Panc1 (cell line): Measurements from ENCODE around the gene VKORC1. TPM values are rescaled to one million over a fixed set of nuclear protein-coding genes. Genes with fewer than 3 reads are reported as not detected.

Experiments
- ATAC-seq: fragments of 200-7000 bp; cut with Tn5 transposase; 2 replicates; pipeline ENCODE4 v1.9.1; 2020; ENCODE audit warnings: mild to moderate bottlenecking, moderate library complexity
- BruUV-seq: library from RNA; stranded (reverse); fragments of 400-500 nt; replicated peaks from 2 replicates; lab custom pipeline; 2021; lab: Mats Ljungman, UMichigan
- CTCF ChIA-PET: fragments of 300-600 bp; sonication (Branson Sonifier 250); formaldehyde crosslinking; loops from one replicate; lab custom pipeline; 2022; ENCODE audit warnings: antibody characterized with exemption; lab: Charles Lee
- POLR2A ChIA-PET: fragments of 300-600 bp; sonication (Branson Sonifier 250); formaldehyde crosslinking; loops from one replicate; lab custom pipeline; 2022; ENCODE audit warnings: antibody characterized with exemption; lab: Charles Lee
- DNase-seq: peaks from one replicate; pipeline ENCODE4 v3.0.0-alpha.2; 2010; ENCODE audit warnings: low read depth, low spot score
- H3K27ac ChIP-seq: 2 replicates; pipeline ENCODE4 v1.5.1; 2011; ENCODE audit warnings: mild to moderate bottlenecking, low read length, inconsistent platforms
- H3K27me3 ChIP-seq: fragments of 200-500 bp; sonication (Bioruptor generic); 2 replicates; pipeline ENCODE4 v1.6.0; 2014; ENCODE audit warnings: low read length, inconsistent platforms; ENCODE audit not compliant: control insufficient read depth, insufficient read depth
- H3K36me3 ChIP-seq: fragments of 200-500 bp; sonication (Bioruptor generic); 2 replicates; pipeline ENCODE4 v1.5.1; 2014; ENCODE audit warnings: inconsistent platforms, mild to moderate bottlenecking, low read length, moderate library complexity; ENCODE audit not compliant: control insufficient read depth, insufficient read depth
- H3K4me1 ChIP-seq: 2 replicates; pipeline ENCODE4 v1.5.1; 2011; ENCODE audit warnings: inconsistent platforms, mild to moderate bottlenecking, low read length, moderate library complexity; ENCODE audit not compliant: control insufficient read depth, insufficient read depth
- H3K4me3 ChIP-seq, 2 experiments: 2 replicates each; pipeline ENCODE4 v1.5.1; 2011 to 2012; ENCODE audit warnings: low read depth in 2 of 2, low read length in 2 of 2, mild to moderate bottlenecking in 2 of 2, inconsistent platforms in 1 of 2, moderate library complexity in 1 of 2
- H3K9me3 ChIP-seq: fragments of 200-500 bp; sonication (Bioruptor generic); 2 replicates; pipeline ENCODE4 v1.5.1; 2014; ENCODE audit warnings: low read depth, mild to moderate bottlenecking, inconsistent platforms, low read length, moderate library complexity; ENCODE audit not compliant: control insufficient read depth, insufficient read depth
- CTCF ChIP-seq: fragments of 450-650 bp; IDR thresholded peaks from 2 replicates; pipeline ENCODE4 v1.5.1; 2017; ENCODE audit warnings: mild to moderate bottlenecking
- POLR2AphosphoS5 ChIP-seq: IDR thresholded peaks from 2 replicates; pipeline ENCODE4 v1.6.1; 2012; ENCODE audit warnings: mild to moderate bottlenecking, low read depth, low read length, moderate library complexity
- SIN3A ChIP-seq: IDR thresholded peaks from 2 replicates; pipeline ENCODE4 v1.6.1; 2012; ENCODE audit warnings: low read depth, mild to moderate bottlenecking, low read length, moderate library complexity, borderline replicate concordance; ENCODE audit not compliant: insufficient read depth
- TCF7L2 ChIP-seq: IDR thresholded peaks from 2 replicates; pipeline ENCODE4 v1.6.1; 2011; ENCODE audit warnings: mild to moderate bottlenecking, low read depth, low read length, inconsistent platforms
- in situ Hi-C: cut with HindIII; loops from 2 replicates; pipeline ENCODE4 v1.10.0; 2016; ENCODE audit warnings: low sequenced_read_pairs, low pct_unique_long_range_greater_than_20kb
- intact Hi-C: fragments of 100-400 bp; cut with micrococcal nuclease; formaldehyde crosslinking; loops from one replicate; pipeline ENCODE4 v1.10.0; 2022; ENCODE audit not compliant: unreplicated experiment
- total RNA-seq: library from RNA; stranded (reverse); gene quantifications from one replicate; pipeline ENCODE4 v1.2.1, GENCODE V29; 2021; ENCODE audit not compliant: unreplicated experiment
- TF ChIP-seq, protein P1 (sequence below), 2 experiments: IDR thresholded peaks; 2 replicates each; pipeline ENCODE4 v1.6.1; 2011 to 2012; ENCODE audit warnings: low read depth in 2 of 2, control low read depth in 1 of 2, low read length in 1 of 2, mild to moderate bottlenecking in 1 of 2, moderate library complexity in 1 of 2; ENCODE audit not compliant: insufficient read depth in 1 of 2

Gene VKORC1
- total RNA-seq, 1 experiment from 2014 or later = 109 TPM

DNA sequence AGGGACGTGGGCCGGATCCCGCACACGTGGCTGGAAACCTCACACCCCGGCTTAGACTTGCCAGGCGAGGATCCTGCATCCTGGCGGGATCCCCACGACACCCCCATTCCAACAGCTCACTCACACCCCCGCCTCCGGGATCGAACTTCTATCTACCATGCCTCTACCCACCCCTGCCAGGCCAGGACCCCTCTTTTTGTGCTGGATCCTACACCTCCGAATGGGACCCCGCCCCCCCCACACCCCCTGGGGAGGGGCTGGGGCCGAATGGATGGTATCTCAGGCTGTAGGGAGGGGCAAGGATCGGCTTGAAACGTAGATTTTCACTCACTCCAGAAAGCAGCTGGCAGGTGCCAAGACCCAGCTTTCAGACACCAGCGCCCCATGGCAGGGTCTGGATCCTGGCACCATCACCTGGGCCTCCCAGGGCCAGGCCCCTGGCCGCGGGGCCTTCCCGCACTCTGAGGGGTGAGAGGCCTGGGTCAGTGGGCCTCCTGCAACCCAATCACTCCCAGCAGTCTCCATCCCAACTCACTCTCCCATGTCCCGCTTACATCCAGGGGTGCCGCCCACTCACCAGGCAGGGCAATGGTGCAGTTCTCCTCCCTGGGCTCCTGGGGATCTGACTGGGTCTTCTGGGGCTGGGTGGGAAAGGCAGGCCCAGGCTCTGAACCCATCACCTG lies 48.6 kb upstream of the VKORC1 start:
- Histone ChIP-seq H3K36me3 (no peaks in the 10 kb centered on the region), H3K4me3 (peak overlapping the region; percentile 40 to 43), H3K27me3 (no peaks in the 10 kb centered on the region), H3K9me3 (no peaks in the 10 kb centered on the region), H3K4me1 (peaks cover 16% of the 10 kb centered on the region), H3K27ac (0 out of 2 replicates have a peak overlapping the region, but pooled peaks have one; percentile 34)
- CTCF ChIA-PET = interaction anchor here (0.5 to 1.4 kb wide), 6 partner anchors 10 to 190 kb away, joined by 3 to 12 read pairs (median 3); no protein-coding TSS in a partner anchor
- in situ Hi-C loops = no loop called here
- TF ChIP-seq SIN3A = no peak
- no peak for TF ChIP-seq CTCF
- TF ChIP-seq POLR2AphosphoS5 = no peak
- TF ChIP-seq, protein P1, sequence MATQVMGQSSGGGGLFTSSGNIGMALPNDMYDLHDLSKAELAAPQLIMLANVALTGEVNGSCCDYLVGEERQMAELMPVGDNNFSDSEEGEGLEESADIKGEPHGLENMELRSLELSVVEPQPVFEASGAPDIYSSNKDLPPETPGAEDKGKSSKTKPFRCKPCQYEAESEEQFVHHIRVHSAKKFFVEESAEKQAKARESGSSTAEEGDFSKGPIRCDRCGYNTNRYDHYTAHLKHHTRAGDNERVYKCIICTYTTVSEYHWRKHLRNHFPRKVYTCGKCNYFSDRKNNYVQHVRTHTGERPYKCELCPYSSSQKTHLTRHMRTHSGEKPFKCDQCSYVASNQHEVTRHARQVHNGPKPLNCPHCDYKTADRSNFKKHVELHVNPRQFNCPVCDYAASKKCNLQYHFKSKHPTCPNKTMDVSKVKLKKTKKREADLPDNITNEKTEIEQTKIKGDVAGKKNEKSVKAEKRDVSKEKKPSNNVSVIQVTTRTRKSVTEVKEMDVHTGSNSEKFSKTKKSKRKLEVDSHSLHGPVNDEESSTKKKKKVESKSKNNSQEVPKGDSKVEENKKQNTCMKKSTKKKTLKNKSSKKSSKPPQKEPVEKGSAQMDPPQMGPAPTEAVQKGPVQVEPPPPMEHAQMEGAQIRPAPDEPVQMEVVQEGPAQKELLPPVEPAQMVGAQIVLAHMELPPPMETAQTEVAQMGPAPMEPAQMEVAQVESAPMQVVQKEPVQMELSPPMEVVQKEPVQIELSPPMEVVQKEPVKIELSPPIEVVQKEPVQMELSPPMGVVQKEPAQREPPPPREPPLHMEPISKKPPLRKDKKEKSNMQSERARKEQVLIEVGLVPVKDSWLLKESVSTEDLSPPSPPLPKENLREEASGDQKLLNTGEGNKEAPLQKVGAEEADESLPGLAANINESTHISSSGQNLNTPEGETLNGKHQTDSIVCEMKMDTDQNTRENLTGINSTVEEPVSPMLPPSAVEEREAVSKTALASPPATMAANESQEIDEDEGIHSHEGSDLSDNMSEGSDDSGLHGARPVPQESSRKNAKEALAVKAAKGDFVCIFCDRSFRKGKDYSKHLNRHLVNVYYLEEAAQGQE (IDR thresholded peaks at IDR 0.05; ENCODE audit: insufficient read depth in 1 of 2, low read depth in 2 of 2, low read length in 1 of 2) = no peak
- no peak for TF ChIP-seq TCF7L2
- POLR2A ChIA-PET = interaction anchor here (1.4 kb wide), 1 partner anchor 26 kb away, joined by 9 read pairs; the partner anchor contains the start of gene KAT8
- no peak for ATAC-seq
- no peak for DNase-seq
- BruUV-seq = no TSS peak
- intact Hi-C loops = no loop called here

DNA sequence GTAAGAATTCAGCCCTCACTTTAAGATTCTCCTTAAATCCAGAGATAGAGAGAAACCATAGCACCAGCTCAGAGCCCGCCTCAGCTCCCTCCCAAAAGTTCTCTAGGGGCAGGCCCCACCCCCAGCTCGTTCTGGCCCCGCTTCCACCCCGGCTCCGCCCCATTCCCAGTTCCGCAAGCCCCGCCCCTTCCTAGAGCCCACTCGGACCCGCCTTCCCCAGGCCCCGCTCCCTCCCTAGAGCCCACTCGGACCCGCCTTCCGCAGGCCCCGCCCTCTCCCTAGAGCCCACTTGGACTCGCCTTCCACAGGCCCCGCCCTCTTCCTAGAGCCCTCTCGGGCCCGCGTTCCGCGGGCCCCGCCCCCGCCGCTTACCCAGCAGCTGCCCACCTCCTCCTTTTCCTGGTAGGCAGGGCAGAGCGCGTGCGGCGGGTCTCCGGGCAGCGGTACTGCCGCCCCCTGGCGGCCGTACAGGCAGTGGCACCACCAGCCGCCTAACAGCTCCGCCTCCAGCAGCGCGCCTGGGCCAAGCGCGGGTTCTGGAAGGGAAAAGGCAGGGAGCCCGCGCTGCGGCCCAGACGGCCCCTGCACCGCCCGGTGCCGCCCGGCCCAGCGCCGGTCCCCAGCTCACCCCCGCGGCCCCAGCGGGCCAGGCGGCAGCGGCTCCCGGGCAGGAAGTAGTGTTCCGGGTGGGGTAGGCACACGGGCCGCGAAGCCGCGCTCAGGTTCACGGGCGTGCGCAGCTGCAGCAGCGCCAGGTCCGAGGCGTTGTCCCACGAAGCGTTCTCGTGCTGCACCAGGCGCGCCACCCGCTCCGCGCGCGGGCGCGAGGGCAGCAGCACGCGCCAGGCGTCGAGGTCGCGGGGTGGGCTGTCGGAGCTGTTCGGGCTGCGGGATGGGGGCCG lies 47.8 kb upstream of the VKORC1 start:
- in situ Hi-C loops (no loop called here), intact Hi-C loops (no loop called here)
- no TSS peak for BruUV-seq
- ChIA-PET POLR2A (interaction anchor here (0.7 to 1.4 kb wide), 5 partner anchors 15 to 354 kb away, joined by 3 to 9 read pairs (median 4); partner anchors contain the start of genes FUS and KAT8), CTCF (interaction anchor here (0.5 to 1.4 kb wide), 23 partner anchors 9 to 739 kb away, joined by 3 to 12 read pairs (median 3); partner anchors contain the start of genes FUS, HSD3B7, KAT8 and ZNF646)
- peak; percentile 82 for DNase-seq
- TF ChIP-seq TCF7L2 = no peak
- TF ChIP-seq CTCF = peak; percentile 99
- Histone ChIP-seq H3K9me3 (no peaks in the 10 kb centered on the region), H3K27me3 (no peaks in the 10 kb centered on the region), H3K4me1 (peaks cover 16% of the 10 kb centered on the region), H3K27ac (peak overlapping the region; percentile 66), H3K36me3 (no peaks in the 10 kb centered on the region), H3K4me3 (peak overlapping the region; percentile 43 to 55)
- peak; percentile 92 for ATAC-seq
